ENCODE measurements around the gene ZNF750. TPM values are rescaled to one million over a fixed set of nuclear protein-coding genes. Genes with fewer than 3 reads are reported as not detected.

Gene ZNF750
- total RNA-seq, 4 donors from 2014 or later: not detected

- H3K27ac ChIP-seq: no peak overlapping the region
- no peak overlapping the region for H3K4me3 ChIP-seq
- H3K27me3 ChIP-seq: no peaks in the 10 kb centered on the region
- peaks cover 0 to 7% (median 2%) of the 10 kb centered on the region in 4 donors for H3K4me1 ChIP-seq
- intact Hi-C loops (cut with DNase I; ENCODE audit: low total_unique reads): no loop called here
- in situ Hi-C loops (cut with MboI; ENCODE audit: low pct_ligation_motif_present in 1 of 4, low pct_unique_long_range_greater_than_20kb in 1 of 4, low sequenced_read_pairs in 3 of 4): no loop called here
- 64 to 88% methylated on average over 6 to 42 of the region's 42 CpGs for WGBS, 2 donors (ENCODE audit: low coverage in 1 of 2)
- TF ChIP-seq POLR2A (IDR thresholded peaks at IDR 0.05) (no peak), POLR2AphosphoS5 (IDR thresholded peaks at IDR 0.05) (no peak), EP300 (IDR thresholded peaks at IDR 0.05; ENCODE audit: low read depth) (no peak), CTCF (IDR thresholded peaks at IDR 0.05) (no peak)
- no peaks in the 10 kb centered on the region for H3K36me3 ChIP-seq
- H3K9me3 ChIP-seq: no peaks in the 10 kb centered on the region
- no peak for DNase-seq
Observed at GRCh38 chr17:82782657-82783207, 57.1 kb downstream of the ZNF750 start.

- H3K9me3 ChIP-seq: no peaks in the 10 kb centered on the region
- no peaks in the 10 kb centered on the region for H3K36me3 ChIP-seq
- in situ Hi-C loops (cut with MboI; ENCODE audit: low pct_ligation_motif_present in 1 of 4, low pct_unique_long_range_greater_than_20kb in 1 of 4, low sequenced_read_pairs in 3 of 4): no loop called here
- no peak overlapping the region for H3K4me3 ChIP-seq
- intact Hi-C loops (cut with DNase I; ENCODE audit: low total_unique reads): no loop called here
- TF ChIP-seq POLR2A (IDR thresholded peaks at IDR 0.05) (no peak), CTCF (IDR thresholded peaks at IDR 0.05) (peak; percentile 95 to 97 (median 96))
- 20 to 24% methylated on average over 1 to 7 of the region's 8 CpGs for WGBS, 2 donors (ENCODE audit: low coverage in 1 of 2)
- peak; percentile 88 for DNase-seq
- H3K4me1 ChIP-seq: peaks cover 0 to 7% (median 2%) of the 10 kb centered on the region in 4 donors
- peak overlapping the region in 2 of 4 donors; percentile 43 to 45 for H3K27ac ChIP-seq
- H3K27me3 ChIP-seq: no peaks in the 10 kb centered on the region
Observed at GRCh38 chr17:82781894-82782274, 57.9 kb downstream of the ZNF750 start.

- Histone ChIP-seq H3K27me3 (no peaks in the 10 kb centered on the region), H3K36me3 (no peaks in the 10 kb centered on the region), H3K4me3 (no peak overlapping the region), H3K27ac (no peak overlapping the region), H3K9me3 (no peaks in the 10 kb centered on the region), H3K4me1 (peaks cover 0 to 7% (median 2%) of the 10 kb centered on the region in 4 donors)
- DNase-seq: no peak
- TF ChIP-seq POLR2A (IDR thresholded peaks at IDR 0.05): no peak
- no peak for TF ChIP-seq CTCF (IDR thresholded peaks at IDR 0.05)
- no peak for TF ChIP-seq EP300 (IDR thresholded peaks at IDR 0.05; ENCODE audit: low read depth)
- TF ChIP-seq POLR2AphosphoS5 (IDR thresholded peaks at IDR 0.05): no peak
- intact Hi-C loops (cut with DNase I; ENCODE audit: low total_unique reads) (no loop called here), in situ Hi-C loops (cut with MboI; ENCODE audit: low pct_ligation_motif_present in 1 of 4, low pct_unique_long_range_greater_than_20kb in 1 of 4, low sequenced_read_pairs in 3 of 4) (no loop called here)
- WGBS, 2 donors (ENCODE audit: low coverage in 1 of 2): 60 to 78% methylated on average over 1 to 27 of the region's 27 CpGs
Observed at GRCh38 chr17:82780971-82781893, 58.6 kb downstream of the ZNF750 start.

- Histone ChIP-seq H3K36me3 (no peaks in the 10 kb centered on the region), H3K4me3 (no peak overlapping the region), H3K4me1 (peaks cover 0 to 11% (median 2%) of the 10 kb centered on the region in 4 donors), H3K9me3 (no peaks in the 10 kb centered on the region), H3K27me3 (no peaks in the 10 kb centered on the region), H3K27ac (no peak overlapping the region)
- DNase-seq: no peak
- in situ Hi-C loops (cut with MboI; ENCODE audit: low pct_ligation_motif_present in 1 of 4, low pct_unique_long_range_greater_than_20kb in 1 of 4, low sequenced_read_pairs in 3 of 4): no loop called here
- TF ChIP-seq EP300 (IDR thresholded peaks at IDR 0.05; ENCODE audit: low read depth) (no peak), POLR2A (IDR thresholded peaks at IDR 0.05) (no peak), POLR2AphosphoS5 (IDR thresholded peaks at IDR 0.05) (no peak), CTCF (IDR thresholded peaks at IDR 0.05) (no peak)
- intact Hi-C loops (cut with DNase I; ENCODE audit: low total_unique reads): no loop called here
- 82 to 89% methylated on average over 3 to 12 of the region's 12 CpGs for WGBS, 2 donors (ENCODE audit: low coverage in 1 of 2)
Observed at GRCh38 chr17:82780195-82780594, 59.6 kb downstream of the ZNF750 start.

Data from transverse colon (tissue), 4 donors.